Measurements from ENCODE around the gene ANKRD9.

DNA sequence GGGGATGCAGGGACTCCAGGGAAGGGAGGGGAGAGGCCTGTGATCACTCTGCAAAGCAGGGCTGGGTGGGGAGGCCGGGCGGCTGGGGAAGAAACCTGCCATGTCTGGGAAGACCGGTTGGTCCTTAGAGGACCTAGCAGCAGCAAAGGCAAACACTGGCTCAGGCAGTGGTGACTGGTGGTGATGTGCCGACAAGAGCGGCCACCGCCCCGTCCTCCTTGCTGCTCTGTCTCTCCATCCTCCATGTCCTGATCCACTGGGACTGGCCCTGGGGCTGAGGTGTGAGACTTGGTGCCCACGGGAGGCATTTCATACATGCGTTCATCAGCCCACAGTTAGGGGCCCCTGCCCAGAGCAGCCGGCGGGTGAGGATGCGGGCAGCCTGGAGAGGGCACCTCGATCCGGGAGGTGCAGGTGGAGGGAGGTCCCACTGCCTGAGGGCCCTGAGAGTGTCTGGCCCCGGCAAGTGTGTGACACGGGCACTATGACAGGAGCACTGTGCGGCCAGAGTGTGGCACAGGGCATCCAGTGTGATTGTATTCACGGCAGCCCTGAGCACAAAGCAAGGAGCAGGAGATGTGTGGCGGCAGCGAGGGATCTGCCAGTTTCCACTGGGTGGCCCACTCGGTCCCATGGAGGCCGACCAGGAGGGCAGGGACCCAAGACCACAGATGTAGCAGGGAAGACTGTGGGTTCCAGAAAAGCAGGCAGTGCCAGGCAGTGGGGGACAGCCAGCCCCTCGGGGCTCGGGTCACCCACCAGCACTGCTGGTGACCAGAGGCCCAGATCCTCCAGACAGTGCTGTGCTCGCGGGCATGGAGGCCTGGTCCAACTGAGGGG, 13.9 kb downstream of the ANKRD9 start:
- TF ChIP-seq, protein P1, sequence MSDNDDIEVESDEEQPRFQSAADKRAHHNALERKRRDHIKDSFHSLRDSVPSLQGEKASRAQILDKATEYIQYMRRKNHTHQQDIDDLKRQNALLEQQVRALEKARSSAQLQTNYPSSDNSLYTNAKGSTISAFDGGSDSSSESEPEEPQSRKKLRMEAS (IDR thresholded peaks at IDR 0.05; ENCODE audit: low read depth, low read length): no peak
- TF ChIP-seq ZSCAN29 (IDR thresholded peaks at IDR 0.05) (no peak), CHD4 (IDR thresholded peaks at IDR 0.05) (no peak), NRF1 (conservative IDR thresholded peaks at IDR 0.05; ENCODE audit: low read depth, low read length) (no peak), CHD1 (IDR thresholded peaks at IDR 0.05; ENCODE audit: low read depth, low read length) (no peak)
- TF ChIP-seq, protein P2, sequence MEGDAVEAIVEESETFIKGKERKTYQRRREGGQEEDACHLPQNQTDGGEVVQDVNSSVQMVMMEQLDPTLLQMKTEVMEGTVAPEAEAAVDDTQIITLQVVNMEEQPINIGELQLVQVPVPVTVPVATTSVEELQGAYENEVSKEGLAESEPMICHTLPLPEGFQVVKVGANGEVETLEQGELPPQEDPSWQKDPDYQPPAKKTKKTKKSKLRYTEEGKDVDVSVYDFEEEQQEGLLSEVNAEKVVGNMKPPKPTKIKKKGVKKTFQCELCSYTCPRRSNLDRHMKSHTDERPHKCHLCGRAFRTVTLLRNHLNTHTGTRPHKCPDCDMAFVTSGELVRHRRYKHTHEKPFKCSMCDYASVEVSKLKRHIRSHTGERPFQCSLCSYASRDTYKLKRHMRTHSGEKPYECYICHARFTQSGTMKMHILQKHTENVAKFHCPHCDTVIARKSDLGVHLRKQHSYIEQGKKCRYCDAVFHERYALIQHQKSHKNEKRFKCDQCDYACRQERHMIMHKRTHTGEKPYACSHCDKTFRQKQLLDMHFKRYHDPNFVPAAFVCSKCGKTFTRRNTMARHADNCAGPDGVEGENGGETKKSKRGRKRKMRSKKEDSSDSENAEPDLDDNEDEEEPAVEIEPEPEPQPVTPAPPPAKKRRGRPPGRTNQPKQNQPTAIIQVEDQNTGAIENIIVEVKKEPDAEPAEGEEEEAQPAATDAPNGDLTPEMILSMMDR (IDR thresholded peaks at IDR 0.05 in 2 of 3, conservative IDR thresholded peaks at IDR 0.05 in 1 of 3; ENCODE audit: control insufficient read depth in 2 of 3, extremely low read depth in 1 of 3, insufficient read depth in 1 of 3, low read depth in 3 of 3, low read length in 3 of 3): no peak

All from GM12878 (cell line).